HepG2 (cell line): ENCODE results near the gene RNF222. TPM values are rescaled to one million over a fixed set of nuclear protein-coding genes. Genes with fewer than 3 reads are reported as not detected.

Source experiments
- BCL6 ChIP-seq: IDR thresholded peaks from 2 replicates; pipeline ENCODE4 v1.6.1; 2016; ENCODE audit warnings: missing genetic modification reagents, missing compliant biosample characterization
- CENPT ChIP-seq: sonication (generic); formaldehyde crosslinking; IDR thresholded peaks from 2 replicates; pipeline ENCODE4 v1.8.0; 2022; ENCODE audit warnings: low read depth, mild to moderate bottlenecking, moderate library complexity, missing genetic modification reagents
- HES4 ChIP-seq: sonication (generic); formaldehyde crosslinking; IDR thresholded peaks from 2 replicates; pipeline ENCODE4 v1.9.0; 2021; ENCODE audit warnings: mild to moderate bottlenecking, missing genetic modification reagents, borderline replicate concordance
- HNRNPL ChIP-seq: fragments of 200-400 bp; formaldehyde crosslinking; IDR thresholded peaks from 2 replicates; pipeline ENCODE4 v1.6.1; 2017; ENCODE audit warnings: mild to moderate bottlenecking, low read depth, low read length
- KMT2A ChIP-seq: sonication (generic); formaldehyde crosslinking; IDR thresholded peaks from 2 replicates; pipeline ENCODE4 v1.4.0; 2020; ENCODE audit warnings: missing genetic modification reagents
- NFYC ChIP-seq: IDR thresholded peaks from 2 replicates; pipeline ENCODE4 v1.6.1; 2016; ENCODE audit warnings: missing genetic modification reagents, missing compliant biosample characterization
- POLR2AphosphoS5 ChIP-seq: IDR thresholded peaks from 2 replicates; pipeline ENCODE4 v1.6.1; 2012; ENCODE audit warnings: low read depth, low read length
- SMARCC2 ChIP-seq: fragments of 450-650 bp; IDR thresholded peaks from 2 replicates; pipeline ENCODE4 v1.6.1; 2017; ENCODE audit warnings: antibody characterized with exemption, mild to moderate bottlenecking
- STAG1 ChIP-seq: sonication (generic); formaldehyde crosslinking; IDR thresholded peaks from 2 replicates; pipeline ENCODE4 v1.4.0; 2020; ENCODE audit warnings: missing genetic modification reagents
- TBP ChIP-seq: sonication (generic); formaldehyde crosslinking; IDR thresholded peaks from 2 replicates; pipeline ENCODE4 v1.5.0; 2020; ENCODE audit warnings: missing genetic modification reagents
- ZNF20 ChIP-seq: sonication (generic); formaldehyde crosslinking; IDR thresholded peaks from 2 replicates; pipeline ENCODE4 v1.4.0; 2020; ENCODE audit warnings: mild to moderate bottlenecking, moderate library complexity, missing genetic modification reagents
- ZNF501 ChIP-seq: sonication (generic); formaldehyde crosslinking; IDR thresholded peaks from 2 replicates; pipeline ENCODE4 v1.5.1; 2020; ENCODE audit warnings: mild to moderate bottlenecking, moderate library complexity, missing genetic modification reagents
- ZNF512B ChIP-seq: sonication (generic); formaldehyde crosslinking; IDR thresholded peaks from 2 replicates; pipeline ENCODE4 v1.5.1; 2020; ENCODE audit warnings: missing genetic modification reagents, mild to moderate bottlenecking, borderline replicate concordance
- ZNF703 ChIP-seq: sonication (generic); formaldehyde crosslinking; IDR thresholded peaks from 2 replicates; pipeline ENCODE4 v1.5.1; 2020; ENCODE audit warnings: missing genetic modification reagents, mild to moderate bottlenecking, moderate library complexity, borderline replicate concordance
- ZNF792 ChIP-seq: IDR thresholded peaks from 2 replicates; pipeline ENCODE4 v1.6.1; 2016
- polyA plus RNA-seq, 8 experiments: library from polyadenylated mRNA; depleted of rRNA in 3 of 8; stranded (reverse) in 7 of 8; unstranded in 1 of 8; fragments of >200 nt; fragmentation: Illumina TruSeq in 4 of 8; extraction: Trizol in 4 of 8; gene quantifications; 2 replicates each; pipeline versions ENCODE4 v1.2.1 to v1.2.3, GENCODE V29; 2011 to 2016; ENCODE audit warnings: low read depth in 4 of 8, missing spikeins in 1 of 8, mixed read lengths in 1 of 8; ENCODE audit not compliant: insufficient read depth in 1 of 8
- total RNA-seq, 5 experiments: library from RNA; depleted of rRNA; stranded (reverse); fragments of >200 nt; fragmentation: Illumina TruSeq; extraction: Trizol; gene quantifications; 2 replicates each; pipeline ENCODE4 v1.2.3, GENCODE V29; 2016; ENCODE audit warnings: low read depth in 1 of 5
- TF ChIP-seq, protein P1 (sequence below): sonication (generic); formaldehyde crosslinking; IDR thresholded peaks from 2 replicates; pipeline ENCODE4 v1.4.0; 2020; ENCODE audit warnings: mild to moderate bottlenecking, missing genetic modification reagents, borderline replicate concordance
- TF ChIP-seq, protein P2 (sequence below): sonication (generic); formaldehyde crosslinking; IDR thresholded peaks from 2 replicates; pipeline ENCODE4 v1.4.0; 2020; ENCODE audit warnings: missing genetic modification reagents
- TF ChIP-seq, protein P3 (sequence below): sonication (generic); formaldehyde crosslinking; IDR thresholded peaks from 2 replicates; pipeline ENCODE4 v1.4.0; 2020; ENCODE audit warnings: missing genetic modification reagents

Gene RNF222
- total and polyA plus RNA-seq, 2 of the 13 experiments (the other 11 are each of a cell fraction or from before 2014, with no cell fraction given) = not detected

DNA sequence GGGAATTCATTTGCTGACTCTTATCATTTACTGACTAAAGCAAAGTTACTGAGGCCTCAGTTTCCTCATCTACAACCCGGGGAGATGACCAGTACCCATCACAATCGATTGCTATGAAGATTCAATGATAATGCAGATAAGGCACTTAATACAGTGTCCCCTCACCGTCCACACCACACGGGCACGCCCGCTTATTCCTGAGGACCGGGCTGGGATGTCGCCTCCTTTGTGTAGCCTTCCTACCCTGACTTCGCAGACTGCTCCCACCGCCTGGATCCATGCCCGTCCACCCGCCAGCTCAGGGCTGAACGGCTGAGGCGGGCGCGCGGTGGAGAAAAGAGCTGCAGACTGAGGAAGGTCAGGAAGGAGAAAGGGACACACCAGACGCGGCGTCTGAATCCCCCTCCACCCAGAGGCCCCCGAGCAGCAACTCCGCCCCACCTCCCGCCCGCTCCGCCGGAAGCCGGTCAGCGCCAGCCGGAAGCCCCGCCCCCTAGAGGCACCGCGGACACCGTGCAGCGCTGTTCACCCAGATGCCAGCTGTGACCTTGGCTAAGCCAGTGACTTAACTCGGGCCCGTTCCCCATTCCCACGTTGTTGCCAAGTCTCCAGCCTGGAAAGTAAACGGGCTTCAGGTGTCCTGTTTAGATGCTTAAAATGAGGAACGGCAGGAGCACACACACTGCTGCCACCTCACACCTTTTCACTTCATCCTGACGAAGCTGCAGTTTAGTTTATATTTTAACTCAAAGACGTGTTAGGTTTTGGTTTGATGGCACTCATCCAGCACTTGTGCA lies 21.2 kb downstream of the RNF222 start, which contains the start of gene KRABD2 (continued):
- TF ChIP-seq, protein P1, sequence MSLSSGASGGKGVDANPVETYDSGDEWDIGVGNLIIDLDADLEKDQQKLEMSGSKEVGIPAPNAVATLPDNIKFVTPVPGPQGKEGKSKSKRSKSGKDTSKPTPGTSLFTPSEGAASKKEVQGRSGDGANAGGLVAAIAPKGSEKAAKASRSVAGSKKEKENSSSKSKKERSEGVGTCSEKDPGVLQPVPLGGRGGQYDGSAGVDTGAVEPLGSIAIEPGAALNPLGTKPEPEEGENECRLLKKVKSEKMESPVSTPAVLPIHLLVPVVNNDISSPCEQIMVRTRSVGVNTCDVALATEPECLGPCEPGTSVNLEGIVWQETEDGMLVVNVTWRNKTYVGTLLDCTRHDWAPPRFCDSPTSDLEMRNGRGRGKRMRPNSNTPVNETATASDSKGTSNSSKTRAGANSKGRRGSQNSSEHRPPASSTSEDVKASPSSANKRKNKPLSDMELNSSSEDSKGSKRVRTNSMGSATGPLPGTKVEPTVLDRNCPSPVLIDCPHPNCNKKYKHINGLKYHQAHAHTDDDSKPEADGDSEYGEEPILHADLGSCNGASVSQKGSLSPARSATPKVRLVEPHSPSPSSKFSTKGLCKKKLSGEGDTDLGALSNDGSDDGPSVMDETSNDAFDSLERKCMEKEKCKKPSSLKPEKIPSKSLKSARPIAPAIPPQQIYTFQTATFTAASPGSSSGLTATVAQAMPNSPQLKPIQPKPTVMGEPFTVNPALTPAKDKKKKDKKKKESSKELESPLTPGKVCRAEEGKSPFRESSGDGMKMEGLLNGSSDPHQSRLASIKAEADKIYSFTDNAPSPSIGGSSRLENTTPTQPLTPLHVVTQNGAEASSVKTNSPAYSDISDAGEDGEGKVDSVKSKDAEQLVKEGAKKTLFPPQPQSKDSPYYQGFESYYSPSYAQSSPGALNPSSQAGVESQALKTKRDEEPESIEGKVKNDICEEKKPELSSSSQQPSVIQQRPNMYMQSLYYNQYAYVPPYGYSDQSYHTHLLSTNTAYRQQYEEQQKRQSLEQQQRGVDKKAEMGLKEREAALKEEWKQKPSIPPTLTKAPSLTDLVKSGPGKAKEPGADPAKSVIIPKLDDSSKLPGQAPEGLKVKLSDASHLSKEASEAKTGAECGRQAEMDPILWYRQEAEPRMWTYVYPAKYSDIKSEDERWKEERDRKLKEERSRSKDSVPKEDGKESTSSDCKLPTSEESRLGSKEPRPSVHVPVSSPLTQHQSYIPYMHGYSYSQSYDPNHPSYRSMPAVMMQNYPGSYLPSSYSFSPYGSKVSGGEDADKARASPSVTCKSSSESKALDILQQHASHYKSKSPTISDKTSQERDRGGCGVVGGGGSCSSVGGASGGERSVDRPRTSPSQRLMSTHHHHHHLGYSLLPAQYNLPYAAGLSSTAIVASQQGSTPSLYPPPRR = peak; percentile 16; the same call in 1 of the 2 replicates
- TF ChIP-seq ZNF792 (CRISPR knock-in tag) (peak; percentile 49; the same call in 1 of the 2 replicates), HES4 (CRISPR knock-in tag) (no peak), SMARCC2 (no peak), CENPT (CRISPR knock-in tag) (peak; percentile 86; the same call in 1 of the 2 replicates), BCL6 (CRISPR knock-in tag) (no peak), TBP (CRISPR knock-in tag) (no peak), STAG1 (CRISPR knock-in tag) (no peak; the same call in 1 of the 2 replicates), ZNF20 (no peak), HNRNPL (peak; percentile 78), ZNF501 (CRISPR knock-in tag) (peak; percentile 43; the same call in 1 of the 2 replicates), NFYC (peak; percentile 37; the same call in 1 of the 2 replicates), ZNF703 (CRISPR knock-in tag) (no peak), KMT2A (CRISPR knock-in tag) (peak; percentile 74; the same call in 1 of the 2 replicates), POLR2AphosphoS5 (peak; percentile 89; the same call in 1 of the 2 replicates), ZNF512B (CRISPR knock-in tag) (peak; percentile 96; the same call in 1 of the 2 replicates)
- TF ChIP-seq, protein P2, sequence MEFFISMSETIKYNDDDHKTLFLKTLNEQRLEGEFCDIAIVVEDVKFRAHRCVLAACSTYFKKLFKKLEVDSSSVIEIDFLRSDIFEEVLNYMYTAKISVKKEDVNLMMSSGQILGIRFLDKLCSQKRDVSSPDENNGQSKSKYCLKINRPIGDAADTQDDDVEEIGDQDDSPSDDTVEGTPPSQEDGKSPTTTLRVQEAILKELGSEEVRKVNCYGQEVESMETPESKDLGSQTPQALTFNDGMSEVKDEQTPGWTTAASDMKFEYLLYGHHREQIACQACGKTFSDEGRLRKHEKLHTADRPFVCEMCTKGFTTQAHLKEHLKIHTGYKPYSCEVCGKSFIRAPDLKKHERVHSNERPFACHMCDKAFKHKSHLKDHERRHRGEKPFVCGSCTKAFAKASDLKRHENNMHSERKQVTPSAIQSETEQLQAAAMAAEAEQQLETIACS (CRISPR knock-in tag) = 0 out of 2 replicates have a peak, but pooled peaks have one; percentile 31
- TF ChIP-seq, protein P3, sequence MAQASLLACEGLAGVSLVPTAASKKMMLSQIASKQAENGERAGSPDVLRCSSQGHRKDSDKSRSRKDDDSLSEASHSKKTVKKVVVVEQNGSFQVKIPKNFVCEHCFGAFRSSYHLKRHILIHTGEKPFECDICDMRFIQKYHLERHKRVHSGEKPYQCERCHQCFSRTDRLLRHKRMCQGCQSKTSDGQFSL (CRISPR knock-in tag) = 0 out of 2 replicates have a peak, but pooled peaks have one; percentile 69
